HepG2 (cell line): Measurements from ENCODE around the gene SEPTIN5. TPM values are rescaled to one million over a fixed set of nuclear protein-coding genes. Genes with fewer than 3 reads are reported as not detected.

ENCODE experiments used
- ATAC-seq: fragments of 200-7000 bp; cut with Tn5 transposase; 3 replicates; pipeline ENCODE4 v1.9.1; 2020; ENCODE audit warnings: mild to moderate bottlenecking, moderate library complexity
- BruUV-seq: library from RNA; stranded (reverse); fragments of 400-500 nt; replicated peaks from 2 replicates; lab custom pipeline; 2021; lab: Mats Ljungman, UMichigan
- CTCF ChIA-PET: fragments of 300-600 bp; formaldehyde crosslinking; extraction: SDS; loops from one replicate; lab custom pipeline; 2021; ENCODE audit warnings: low total read pairs, inconsistent platforms, low intra/inter-chr PET ratio; lab: Yijun Ruan, JAX
- POLR2A ChIA-PET: fragments of 350-600 bp; sonication (Branson Sonifier 250); formaldehyde crosslinking; loops from one replicate; lab custom pipeline; 2020; ENCODE audit warnings: antibody characterized with exemption, inconsistent platforms; lab: Yijun Ruan, JAX
- DNase-seq: peaks from one replicate; pipeline ENCODE4 v3.0.0-alpha.2; 2015; ENCODE audit warnings: low spot score
- FAIRE-seq: peaks from 3 replicates; lab custom pipeline; 2011; peaks lifted over from hg19 to GRCh38; lab: Jason Lieb, UNC
- H2AFZ ChIP-seq: one replicate; pipeline ENCODE4 v1.6.1; 2011; ENCODE audit warnings: low read length, inconsistent platforms
- H3K27ac ChIP-seq: fragments of 300-600 bp; 3 replicates; pipeline ENCODE4 v1.8.0; 2011; ENCODE audit warnings: mixed run types, mild to moderate bottlenecking, mixed read lengths, low read length, inconsistent platforms; ENCODE audit not compliant: insufficient read depth; ENCODE audit errors: extremely low read length
- H3K27me3 ChIP-seq, 2 experiments: fragments of 200-600 bp in 1 of 2; 2 replicates in 1 of 2; 3 replicates in 1 of 2; pipeline versions ENCODE4 v1.6.0 to v1.8.0; 2011; ENCODE audit warnings: low read length in 2 of 2, mild to moderate bottlenecking in 2 of 2, moderate library complexity in 2 of 2, inconsistent platforms in 1 of 2; ENCODE audit not compliant: insufficient read depth in 2 of 2, control insufficient read depth in 1 of 2
- H3K36me3 ChIP-seq, 2 experiments: fragments of 200-600 bp in 1 of 2; replicated peaks in 1 of 2; 2 replicates in 1 of 2; 3 replicates in 1 of 2; pipeline versions ENCODE4 v1.5.1 to v1.8.0; 2011; ENCODE audit warnings: low read length in 2 of 2, inconsistent platforms in 1 of 2; ENCODE audit not compliant: insufficient read depth in 2 of 2, control insufficient read depth in 1 of 2
- H3K4me1 ChIP-seq: 2 replicates; pipeline ENCODE4 v1.5.1; 2012; ENCODE audit warnings: low read length, inconsistent platforms; ENCODE audit not compliant: insufficient read depth
- H3K4me2 ChIP-seq: 2 replicates; pipeline ENCODE4 v1.6.0; 2011; ENCODE audit warnings: low read depth, low read length, inconsistent platforms
- H3K4me3 ChIP-seq, 3 experiments: fragments of 200-600 bp in 1 of 3; sonication (generic), shearing (Covaris generic) in 1 of 3; replicated peaks in 1 of 3; 2 replicates each; pipeline ENCODE4 v1.5.1; 2011 to 2016; ENCODE audit warnings: low read length in 3 of 3, inconsistent platforms in 2 of 3, low read depth in 2 of 3, mild to moderate bottlenecking in 2 of 3, control low read depth in 1 of 3, mixed read lengths in 1 of 3; ENCODE audit not compliant: insufficient read depth in 1 of 3
- H3K79me2 ChIP-seq: one replicate; pipeline ENCODE4 v1.6.1; 2011; ENCODE audit warnings: low read length, inconsistent platforms; ENCODE audit not compliant: insufficient read depth
- H3K9ac ChIP-seq: 2 replicates; pipeline ENCODE4 v1.6.0; 2011; ENCODE audit warnings: mild to moderate bottlenecking, low read depth, low read length, inconsistent platforms; ENCODE audit not compliant: insufficient read depth
- H3K9me3 ChIP-seq: 2 replicates; pipeline ENCODE4 v1.5.1; 2012; ENCODE audit warnings: mild to moderate bottlenecking, low read length
- H4K20me1 ChIP-seq: 2 replicates; pipeline ENCODE4 v1.6.0; 2011; ENCODE audit warnings: inconsistent platforms, mild to moderate bottlenecking, low read length, moderate library complexity; ENCODE audit not compliant: insufficient read depth
- MED8 ChIP-seq: sonication (generic); formaldehyde crosslinking; IDR thresholded peaks from 2 replicates; pipeline ENCODE4 v1.8.1; 2023; ENCODE audit warnings: mild to moderate bottlenecking, missing genetic modification reagents; ENCODE audit not compliant: insufficient replicate concordance
- WGBS: methylation state at CpG from one replicate; pipeline ENCODE4 v1.1.6; 2017; ENCODE audit warnings: low lambda C conversion rate; 5-methylcytosine and 5-hydroxymethylcytosine counted together
- in situ Hi-C: cut with HindIII; loops from 2 replicates; pipeline ENCODE4 v1.10.0; 2017; ENCODE audit warnings: low pct_unique_long_range_greater_than_20kb; ENCODE audit not compliant: extremely low pct_ligation_motif_present
- intact Hi-C: fragments of 100-400 bp; cut with micrococcal nuclease; formaldehyde crosslinking; loops from one replicate; pipeline ENCODE4 v1.10.0; 2022; ENCODE audit not compliant: unreplicated experiment
- polyA plus RNA-seq, 8 experiments: library from polyadenylated mRNA; depleted of rRNA in 3 of 8; stranded (reverse) in 7 of 8; unstranded in 1 of 8; fragments of >200 nt; fragmentation: Illumina TruSeq in 4 of 8; extraction: Trizol in 4 of 8; gene quantifications; 2 replicates each; pipeline versions ENCODE4 v1.2.1 to v1.2.3, GENCODE V29; 2011 to 2016; ENCODE audit warnings: low read depth in 4 of 8, missing spikeins in 1 of 8, mixed read lengths in 1 of 8; ENCODE audit not compliant: insufficient read depth in 1 of 8
- total RNA-seq, 5 experiments: library from RNA; depleted of rRNA; stranded (reverse); fragments of >200 nt; fragmentation: Illumina TruSeq; extraction: Trizol; gene quantifications; 2 replicates each; pipeline ENCODE4 v1.2.3, GENCODE V29; 2016; ENCODE audit warnings: low read depth in 1 of 5
- TF ChIP-seq, protein P1 (sequence below): sonication (generic); formaldehyde crosslinking; IDR thresholded peaks from 2 replicates; pipeline ENCODE4 v1.4.0; 2020; ENCODE audit warnings: missing genetic modification reagents
- TF ChIP-seq, protein P2 (sequence below): IDR thresholded peaks from 2 replicates; pipeline ENCODE4 v1.6.1; 2016; ENCODE audit warnings: low read depth, borderline replicate concordance

SEPTIN5 gene
- total and polyA plus RNA-seq, 2 of the 13 experiments (the other 11 are each of a cell fraction or from before 2014, with no cell fraction given), result 0.33 TPM; not detected in 1

DNA sequence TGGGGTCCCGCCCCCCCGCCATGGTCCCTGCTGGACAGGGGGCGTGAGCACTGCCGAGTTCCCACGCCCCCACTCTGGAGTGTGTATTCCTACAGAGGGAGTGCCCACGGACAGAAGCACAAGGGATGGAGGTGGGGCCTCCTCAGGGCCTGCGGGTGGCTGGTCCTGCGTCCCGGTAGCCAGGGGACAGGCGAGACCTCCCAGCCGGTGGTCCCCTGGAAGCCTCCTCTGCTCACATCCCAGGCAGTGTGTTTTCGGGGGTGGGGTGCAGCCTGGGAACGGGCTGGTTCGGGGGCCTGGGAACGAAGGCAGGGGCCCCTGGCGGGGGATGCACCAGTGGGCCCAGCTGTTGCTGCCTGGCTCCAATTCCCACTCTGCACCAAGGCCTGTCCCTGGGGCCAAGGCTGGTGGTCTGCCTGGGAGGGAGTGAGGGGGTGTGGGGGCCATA lies 25.2 kb downstream of the SEPTIN5 start (continued):
- TF ChIP-seq, protein P1, sequence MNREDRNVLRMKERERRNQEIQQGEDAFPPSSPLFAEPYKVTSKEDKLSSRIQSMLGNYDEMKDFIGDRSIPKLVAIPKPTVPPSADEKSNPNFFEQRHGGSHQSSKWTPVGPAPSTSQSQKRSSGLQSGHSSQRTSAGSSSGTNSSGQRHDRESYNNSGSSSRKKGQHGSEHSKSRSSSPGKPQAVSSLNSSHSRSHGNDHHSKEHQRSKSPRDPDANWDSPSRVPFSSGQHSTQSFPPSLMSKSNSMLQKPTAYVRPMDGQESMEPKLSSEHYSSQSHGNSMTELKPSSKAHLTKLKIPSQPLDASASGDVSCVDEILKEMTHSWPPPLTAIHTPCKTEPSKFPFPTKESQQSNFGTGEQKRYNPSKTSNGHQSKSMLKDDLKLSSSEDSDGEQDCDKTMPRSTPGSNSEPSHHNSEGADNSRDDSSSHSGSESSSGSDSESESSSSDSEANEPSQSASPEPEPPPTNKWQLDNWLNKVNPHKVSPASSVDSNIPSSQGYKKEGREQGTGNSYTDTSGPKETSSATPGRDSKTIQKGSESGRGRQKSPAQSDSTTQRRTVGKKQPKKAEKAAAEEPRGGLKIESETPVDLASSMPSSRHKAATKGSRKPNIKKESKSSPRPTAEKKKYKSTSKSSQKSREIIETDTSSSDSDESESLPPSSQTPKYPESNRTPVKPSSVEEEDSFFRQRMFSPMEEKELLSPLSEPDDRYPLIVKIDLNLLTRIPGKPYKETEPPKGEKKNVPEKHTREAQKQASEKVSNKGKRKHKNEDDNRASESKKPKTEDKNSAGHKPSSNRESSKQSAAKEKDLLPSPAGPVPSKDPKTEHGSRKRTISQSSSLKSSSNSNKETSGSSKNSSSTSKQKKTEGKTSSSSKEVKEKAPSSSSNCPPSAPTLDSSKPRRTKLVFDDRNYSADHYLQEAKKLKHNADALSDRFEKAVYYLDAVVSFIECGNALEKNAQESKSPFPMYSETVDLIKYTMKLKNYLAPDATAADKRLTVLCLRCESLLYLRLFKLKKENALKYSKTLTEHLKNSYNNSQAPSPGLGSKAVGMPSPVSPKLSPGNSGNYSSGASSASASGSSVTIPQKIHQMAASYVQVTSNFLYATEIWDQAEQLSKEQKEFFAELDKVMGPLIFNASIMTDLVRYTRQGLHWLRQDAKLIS (CRISPR knock-in tag), result no peak
- TF ChIP-seq MED8 (CRISPR knock-in tag), result no peak

DNA sequence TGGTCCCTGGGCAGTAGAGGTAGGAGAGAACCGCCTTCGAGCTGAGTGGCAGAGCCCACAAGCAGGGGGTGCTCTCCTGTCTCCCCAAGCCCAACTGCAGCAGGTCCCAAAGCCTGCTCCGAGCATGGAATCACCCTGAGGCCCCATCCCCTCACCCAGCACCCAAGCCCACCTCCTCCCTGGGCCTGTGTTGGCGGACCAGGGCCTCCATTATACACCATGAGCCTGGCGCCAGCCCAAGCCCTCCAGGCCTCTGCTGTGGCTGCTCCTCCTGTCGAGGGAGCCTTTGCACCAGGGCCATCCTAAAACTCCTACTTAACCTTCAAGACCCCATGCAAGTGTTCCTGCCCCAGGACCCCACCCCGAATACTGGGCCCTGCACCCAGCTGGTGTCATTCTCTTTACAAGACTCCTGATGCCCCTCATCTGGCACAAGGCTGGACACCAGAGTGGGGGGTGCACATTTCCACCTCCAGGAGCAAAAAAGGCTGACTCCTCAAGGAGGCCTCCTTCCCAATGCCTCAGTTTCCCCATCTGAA lies 25.7 kb downstream of the SEPTIN5 start:
- Histone ChIP-seq H3K27me3 (peaks cover 10 to 80% of the 10 kb centered on the region in 2 experiments), H3K4me1 (peaks cover 13% of the 10 kb centered on the region), H3K9me3 (no peaks in the 10 kb centered on the region), H3K79me2 (no peaks in the 10 kb centered on the region), H2AFZ (no peak overlapping the region), H3K27ac (no peak overlapping the region), H3K4me2 (no peak overlapping the region), H3K4me3 (no peak overlapping the region), H3K9ac (no peak overlapping the region), H4K20me1 (peaks cover 3% of the 10 kb centered on the region; the same call in 1 of the 2 replicates), H3K36me3 (no peaks in the 10 kb centered on the region)
- no peak for ATAC-seq
- 50% methylated on average over 2 of the region's 7 CpGs for WGBS
- DNase-seq, result no peak
- no peak for FAIRE-seq
- ChIA-PET POLR2A (no interaction called here), CTCF (no interaction called here)
- no TSS peak for BruUV-seq
- TF ChIP-seq, protein P2, sequence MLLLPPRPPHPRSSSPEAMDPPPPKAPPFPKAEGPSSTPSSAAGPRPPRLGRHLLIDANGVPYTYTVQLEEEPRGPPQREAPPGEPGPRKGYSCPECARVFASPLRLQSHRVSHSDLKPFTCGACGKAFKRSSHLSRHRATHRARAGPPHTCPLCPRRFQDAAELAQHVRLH, result no peak
- in situ Hi-C loops (no loop called here), intact Hi-C loops (no loop called here)
